Lung (tissue), 12 donors: ENCODE data around the gene PCBP3. TPM values are rescaled to one million over a fixed set of nuclear protein-coding genes. Genes with fewer than 3 reads are reported as not detected.
A peak's percentile ranks its signal among the peaks of the same experiment; 100 is the strongest.

Experiments
- ATAC-seq: fragments of 200-7000 bp; cut with Tn5 transposase; one replicate; pipeline ENCODE4 v1.9.1; 2020; ENCODE audit warnings: moderate number of reproducible peaks; ENCODE audit not compliant: insufficient read depth, low FRiP score
- DNase-seq, 3 donors: peaks; one replicate each; pipeline ENCODE4 v3.0.0-alpha.2; 2013 to 2017
- H3K27ac ChIP-seq, 2 donors: one replicate each; pipeline ENCODE4 v1.5.1; 2013; ENCODE audit warnings: mild to moderate bottlenecking in 2 of 2, moderate library complexity in 2 of 2, control low read depth in 1 of 2, inconsistent platforms in 1 of 2, low read depth in 1 of 2, low read length in 1 of 2
- H3K27me3 ChIP-seq, 3 donors: one replicate each; pipeline ENCODE4 v1.5.1; 2013; ENCODE audit warnings: low read length in 2 of 3; ENCODE audit not compliant: control insufficient read depth in 3 of 3, insufficient read depth in 3 of 3
- H3K36me3 ChIP-seq, 4 donors: one replicate each; pipeline ENCODE4 v1.5.1; 2013; ENCODE audit warnings: low read length in 4 of 4, mild to moderate bottlenecking in 1 of 4, moderate library complexity in 1 of 4; ENCODE audit not compliant: control insufficient read depth in 4 of 4, insufficient read depth in 4 of 4
- H3K4me1 ChIP-seq, 5 donors: one replicate each; pipeline ENCODE4 v1.5.1; 2013; ENCODE audit warnings: low read length in 5 of 5, mild to moderate bottlenecking in 2 of 5, moderate library complexity in 1 of 5; ENCODE audit not compliant: control insufficient read depth in 5 of 5, insufficient read depth in 5 of 5
- H3K4me3 ChIP-seq: one replicate; pipeline ENCODE4 v1.5.1; 2013; ENCODE audit warnings: mild to moderate bottlenecking, control low read depth, moderate library complexity
- H3K9ac ChIP-seq, 2 donors: one replicate each; pipeline ENCODE4 v1.5.1; 2013; ENCODE audit warnings: low read length in 2 of 2, control low read depth in 1 of 2; ENCODE audit not compliant: insufficient read depth in 1 of 2
- H3K9me3 ChIP-seq, 4 donors: one replicate each; pipeline ENCODE4 v1.5.1; 2013; ENCODE audit warnings: low read length in 3 of 4, mild to moderate bottlenecking in 1 of 4, moderate library complexity in 1 of 4; ENCODE audit not compliant: control insufficient read depth in 4 of 4, insufficient read depth in 3 of 4
- CTCF ChIP-seq: IDR thresholded peaks from 2 replicates; pipeline ENCODE4 v1.5.1; 2012; ENCODE audit warnings: mild to moderate bottlenecking; ENCODE audit errors: control extremely low read depth, extremely low read depth
- WGBS, 2 donors: extraction: QIAGEN DNeasy Blood & Tissue Kit; methylation state at CpG; one replicate each; pipeline ENCODE4 v1.1.7; 2013; 5-methylcytosine and 5-hydroxymethylcytosine counted together
- polyA plus RNA-seq, 2 donors: library from polyadenylated mRNA; stranded (reverse); fragments of 200-250 nt; gene quantifications; one replicate each; pipeline ENCODE4 v1.2.1, GENCODE V29; 2013
- total RNA-seq, 2 donors: library from RNA; depleted of rRNA in 1 of 2; stranded (reverse); fragments of >200 nt in 1 of 2; gene quantifications; one replicate each; pipeline ENCODE4 v1.2.1, GENCODE V29; 2014 to 2021
- donor health status: control.
- donor health status: control.
- donor health status: Bipolar disorder and iron deficiency.
- donor health status: healthy.
- donor health status: DM: yes; HTN: yes; CAD: no.

Gene PCBP3
- total and polyA plus RNA-seq, 4 donors = 1.6 to 8.2 (median 3.1) TPM

DNA sequence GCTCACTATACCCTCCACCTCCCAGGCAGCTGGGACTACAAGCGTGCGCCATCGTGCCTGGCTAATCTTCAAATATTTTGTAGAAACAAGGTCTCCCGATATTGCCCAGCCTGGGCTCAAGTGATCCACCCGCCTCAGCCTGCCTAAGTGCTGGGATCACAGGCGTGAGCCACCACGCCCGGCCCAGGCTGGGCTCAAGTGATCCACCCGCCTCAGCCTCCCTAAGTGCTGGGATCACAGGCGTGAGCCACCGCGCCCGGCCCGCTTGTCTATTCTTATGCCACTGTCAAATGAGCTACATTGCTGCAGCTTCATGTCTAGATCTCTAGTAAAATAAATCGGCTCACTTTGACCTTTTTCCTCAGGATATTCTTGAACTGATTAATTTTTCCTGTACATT, 230.3 kb downstream of the PCBP3 start:
- Histone ChIP-seq H3K9ac (no peak overlapping the region), H3K4me3 (no peak overlapping the region), H3K9me3 (no peaks in the 10 kb centered on the region), H3K36me3 (no peaks in the 10 kb centered on the region), H3K4me1 (peaks cover 0 to 28% (median 3%) of the 10 kb centered on the region in 5 donors), H3K27me3 (peaks cover 0 to 4% (median 2%) of the 10 kb centered on the region in 3 donors), H3K27ac (no peak overlapping the region)
- DNase-seq (no peak), ATAC-seq (no peak)
- WGBS, 2 donors = 81 to 92% methylated on average over 15 of the region's 15 CpGs
- no peak for TF ChIP-seq CTCF

GRCh38 chr21:45874716-45875415, 231.3 kb downstream of the PCBP3 start:
- Histone ChIP-seq H3K4me3 (no peak overlapping the region), H3K9ac (no peak overlapping the region), H3K36me3 (no peaks in the 10 kb centered on the region), H3K27me3 (peaks cover 0 to 4% (median 2%) of the 10 kb centered on the region in 3 donors), H3K9me3 (no peaks in the 10 kb centered on the region), H3K27ac (no peak overlapping the region), H3K4me1 (peaks cover 0 to 28% (median 3%) of the 10 kb centered on the region in 5 donors)
- no peak for TF ChIP-seq CTCF
- 63 to 80% methylated on average over 33 of the region's 33 CpGs for WGBS, 2 donors
- peak; percentile 69 to 85 (median 71) for DNase-seq
- ATAC-seq = peak; percentile 31

DNA sequence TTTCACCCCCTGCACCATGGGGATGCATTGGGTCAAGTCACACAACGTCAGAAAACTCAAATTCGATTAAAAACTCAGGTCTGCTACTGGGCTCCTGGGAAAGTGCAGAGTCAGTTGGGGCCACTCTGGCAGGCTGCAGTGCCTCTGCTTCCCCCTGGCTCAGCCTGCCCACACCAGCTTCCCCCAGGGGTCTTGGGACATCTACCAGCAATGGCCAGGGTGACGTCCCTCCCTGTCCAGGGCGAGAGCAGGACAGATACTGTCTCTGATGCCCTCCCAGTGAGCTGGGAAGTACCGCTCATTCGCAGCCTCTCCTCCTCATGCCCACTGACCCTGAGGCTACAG, 231.9 kb downstream of the PCBP3 start:
- Histone ChIP-seq H3K9me3 (no peaks in the 10 kb centered on the region), H3K4me1 (peaks cover 0 to 28% (median 3%) of the 10 kb centered on the region in 5 donors), H3K4me3 (no peak overlapping the region), H3K36me3 (no peaks in the 10 kb centered on the region), H3K27me3 (peaks cover 0 to 4% (median 2%) of the 10 kb centered on the region in 3 donors), H3K27ac (no peak overlapping the region), H3K9ac (no peak overlapping the region)
- no peak for TF ChIP-seq CTCF
- no peak for DNase-seq
- WGBS, 2 donors = 71 to 81% methylated on average over 6 of the region's 6 CpGs
- no peak for ATAC-seq
